Measurements from ENCODE around the gene TOMM34. TPM values are rescaled to one million over a fixed set of nuclear protein-coding genes. Genes with fewer than 3 reads are reported as not detected.

Gene TOMM34
- total RNA-seq, 1 experiment from 2014 or later, result 35.9 TPM

DNA sequence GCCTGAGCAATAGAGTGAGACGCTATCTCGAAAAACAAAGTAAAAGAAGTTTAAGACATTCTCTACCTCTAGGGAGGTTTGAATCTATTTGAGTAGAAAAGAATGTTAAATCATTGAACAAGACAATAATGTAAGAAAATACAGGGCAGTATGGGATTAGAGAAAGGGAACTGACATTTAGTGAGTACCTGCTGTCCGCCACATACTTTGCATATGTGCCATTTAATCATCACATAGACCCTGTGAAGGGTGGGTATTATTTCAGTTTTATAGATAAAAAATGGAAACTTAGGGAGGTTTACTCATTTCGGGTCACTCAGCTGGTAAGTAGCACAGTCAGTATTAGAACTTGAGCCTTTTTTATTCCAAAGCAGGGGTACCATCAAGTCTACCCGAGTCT is 37.5 kb upstream of the TOMM34 start:
- Mint-ChIP-seq H3K4me1 (peaks cover 5% of the 10 kb centered on the region), H3K27me3 (ENCODE audit: low read depth) (no peaks in the 10 kb centered on the region), H3K4me3 (no peak overlapping the region), H3K27ac (no peak overlapping the region), H3K9me3 (no peaks in the 10 kb centered on the region), H3K36me3 (peaks cover 61% of the 10 kb centered on the region)
- ChIA-PET CTCF (interaction anchor here (0.7 kb wide), 1 partner anchor 13 kb away, joined by 3 read pairs; no protein-coding TSS in a partner anchor), POLR2A (no interaction called here)
- DNase-seq (ENCODE audit: low spot score), result no peak
- ATAC-seq, result no peak
- TF ChIP-seq ZNF138 (CRISPR knock-in tag; conservative IDR thresholded peaks at IDR 0.05) (no peak), GRHL2 (CRISPR knock-in tag; IDR thresholded peaks at IDR 0.05; ENCODE audit: insufficient replicate concordance, severe bottlenecking) (no peak), ZNF263 (CRISPR knock-in tag; IDR thresholded peaks at IDR 0.05; ENCODE audit: low read depth) (no peak), KAT7 (CRISPR knock-in tag; IDR thresholded peaks at IDR 0.05; ENCODE audit: borderline replicate concordance) (no peak), SMAD4 (CRISPR knock-in tag; IDR thresholded peaks at IDR 0.05) (no peak), ZBTB21 (CRISPR knock-in tag; IDR thresholded peaks at IDR 0.05; ENCODE audit: borderline replicate concordance) (no peak), TEAD4 (CRISPR knock-in tag; IDR thresholded peaks at IDR 0.05) (no peak), FOXK1 (CRISPR knock-in tag; IDR thresholded peaks at IDR 0.05) (no peak), MXD4 (CRISPR knock-in tag; IDR thresholded peaks at IDR 0.05; ENCODE audit: borderline replicate concordance) (no peak), GABPB1 (CRISPR knock-in tag; IDR thresholded peaks at IDR 0.05) (no peak), TEAD1 (CRISPR knock-in tag; IDR thresholded peaks at IDR 0.05) (no peak), ELF4 (CRISPR knock-in tag; IDR thresholded peaks at IDR 0.05; ENCODE audit: low read depth) (no peak)
- TF ChIP-seq, protein P1, sequence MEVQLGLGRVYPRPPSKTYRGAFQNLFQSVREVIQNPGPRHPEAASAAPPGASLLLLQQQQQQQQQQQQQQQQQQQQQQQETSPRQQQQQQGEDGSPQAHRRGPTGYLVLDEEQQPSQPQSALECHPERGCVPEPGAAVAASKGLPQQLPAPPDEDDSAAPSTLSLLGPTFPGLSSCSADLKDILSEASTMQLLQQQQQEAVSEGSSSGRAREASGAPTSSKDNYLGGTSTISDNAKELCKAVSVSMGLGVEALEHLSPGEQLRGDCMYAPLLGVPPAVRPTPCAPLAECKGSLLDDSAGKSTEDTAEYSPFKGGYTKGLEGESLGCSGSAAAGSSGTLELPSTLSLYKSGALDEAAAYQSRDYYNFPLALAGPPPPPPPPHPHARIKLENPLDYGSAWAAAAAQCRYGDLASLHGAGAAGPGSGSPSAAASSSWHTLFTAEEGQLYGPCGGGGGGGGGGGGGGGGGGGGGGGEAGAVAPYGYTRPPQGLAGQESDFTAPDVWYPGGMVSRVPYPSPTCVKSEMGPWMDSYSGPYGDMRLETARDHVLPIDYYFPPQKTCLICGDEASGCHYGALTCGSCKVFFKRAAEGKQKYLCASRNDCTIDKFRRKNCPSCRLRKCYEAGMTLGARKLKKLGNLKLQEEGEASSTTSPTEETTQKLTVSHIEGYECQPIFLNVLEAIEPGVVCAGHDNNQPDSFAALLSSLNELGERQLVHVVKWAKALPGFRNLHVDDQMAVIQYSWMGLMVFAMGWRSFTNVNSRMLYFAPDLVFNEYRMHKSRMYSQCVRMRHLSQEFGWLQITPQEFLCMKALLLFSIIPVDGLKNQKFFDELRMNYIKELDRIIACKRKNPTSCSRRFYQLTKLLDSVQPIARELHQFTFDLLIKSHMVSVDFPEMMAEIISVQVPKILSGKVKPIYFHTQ (CRISPR knock-in tag; IDR thresholded peaks at IDR 0.05), result no peak
- TF ChIP-seq, protein P2, sequence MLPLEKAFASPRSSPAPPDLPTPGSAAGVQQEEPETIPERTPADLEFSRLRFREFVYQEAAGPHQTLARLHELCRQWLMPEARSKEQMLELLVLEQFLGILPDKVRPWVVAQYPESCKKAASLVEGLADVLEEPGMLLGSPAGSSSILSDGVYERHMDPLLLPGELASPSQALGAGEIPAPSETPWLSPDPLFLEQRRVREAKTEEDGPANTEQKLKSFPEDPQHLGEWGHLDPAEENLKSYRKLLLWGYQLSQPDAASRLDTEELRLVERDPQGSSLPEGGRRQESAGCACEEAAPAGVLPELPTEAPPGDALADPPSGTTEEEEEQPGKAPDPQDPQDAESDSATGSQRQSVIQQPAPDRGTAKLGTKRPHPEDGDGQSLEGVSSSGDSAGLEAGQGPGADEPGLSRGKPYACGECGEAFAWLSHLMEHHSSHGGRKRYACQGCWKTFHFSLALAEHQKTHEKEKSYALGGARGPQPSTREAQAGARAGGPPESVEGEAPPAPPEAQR (CRISPR knock-in tag; IDR thresholded peaks at IDR 0.05), result no peak
- TF ChIP-seq, protein P3, sequence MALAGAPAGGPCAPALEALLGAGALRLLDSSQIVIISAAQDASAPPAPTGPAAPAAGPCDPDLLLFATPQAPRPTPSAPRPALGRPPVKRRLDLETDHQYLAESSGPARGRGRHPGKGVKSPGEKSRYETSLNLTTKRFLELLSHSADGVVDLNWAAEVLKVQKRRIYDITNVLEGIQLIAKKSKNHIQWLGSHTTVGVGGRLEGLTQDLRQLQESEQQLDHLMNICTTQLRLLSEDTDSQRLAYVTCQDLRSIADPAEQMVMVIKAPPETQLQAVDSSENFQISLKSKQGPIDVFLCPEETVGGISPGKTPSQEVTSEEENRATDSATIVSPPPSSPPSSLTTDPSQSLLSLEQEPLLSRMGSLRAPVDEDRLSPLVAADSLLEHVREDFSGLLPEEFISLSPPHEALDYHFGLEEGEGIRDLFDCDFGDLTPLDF (CRISPR knock-in tag; IDR thresholded peaks at IDR 0.05), result no peak
- TF ChIP-seq, protein P4, sequence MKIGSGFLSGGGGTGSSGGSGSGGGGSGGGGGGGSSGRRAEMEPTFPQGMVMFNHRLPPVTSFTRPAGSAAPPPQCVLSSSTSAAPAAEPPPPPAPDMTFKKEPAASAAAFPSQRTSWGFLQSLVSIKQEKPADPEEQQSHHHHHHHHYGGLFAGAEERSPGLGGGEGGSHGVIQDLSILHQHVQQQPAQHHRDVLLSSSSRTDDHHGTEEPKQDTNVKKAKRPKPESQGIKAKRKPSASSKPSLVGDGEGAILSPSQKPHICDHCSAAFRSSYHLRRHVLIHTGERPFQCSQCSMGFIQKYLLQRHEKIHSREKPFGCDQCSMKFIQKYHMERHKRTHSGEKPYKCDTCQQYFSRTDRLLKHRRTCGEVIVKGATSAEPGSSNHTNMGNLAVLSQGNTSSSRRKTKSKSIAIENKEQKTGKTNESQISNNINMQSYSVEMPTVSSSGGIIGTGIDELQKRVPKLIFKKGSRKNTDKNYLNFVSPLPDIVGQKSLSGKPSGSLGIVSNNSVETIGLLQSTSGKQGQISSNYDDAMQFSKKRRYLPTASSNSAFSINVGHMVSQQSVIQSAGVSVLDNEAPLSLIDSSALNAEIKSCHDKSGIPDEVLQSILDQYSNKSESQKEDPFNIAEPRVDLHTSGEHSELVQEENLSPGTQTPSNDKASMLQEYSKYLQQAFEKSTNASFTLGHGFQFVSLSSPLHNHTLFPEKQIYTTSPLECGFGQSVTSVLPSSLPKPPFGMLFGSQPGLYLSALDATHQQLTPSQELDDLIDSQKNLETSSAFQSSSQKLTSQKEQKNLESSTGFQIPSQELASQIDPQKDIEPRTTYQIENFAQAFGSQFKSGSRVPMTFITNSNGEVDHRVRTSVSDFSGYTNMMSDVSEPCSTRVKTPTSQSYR (CRISPR knock-in tag; IDR thresholded peaks at IDR 0.05), result no peak
- TF ChIP-seq, protein P5, sequence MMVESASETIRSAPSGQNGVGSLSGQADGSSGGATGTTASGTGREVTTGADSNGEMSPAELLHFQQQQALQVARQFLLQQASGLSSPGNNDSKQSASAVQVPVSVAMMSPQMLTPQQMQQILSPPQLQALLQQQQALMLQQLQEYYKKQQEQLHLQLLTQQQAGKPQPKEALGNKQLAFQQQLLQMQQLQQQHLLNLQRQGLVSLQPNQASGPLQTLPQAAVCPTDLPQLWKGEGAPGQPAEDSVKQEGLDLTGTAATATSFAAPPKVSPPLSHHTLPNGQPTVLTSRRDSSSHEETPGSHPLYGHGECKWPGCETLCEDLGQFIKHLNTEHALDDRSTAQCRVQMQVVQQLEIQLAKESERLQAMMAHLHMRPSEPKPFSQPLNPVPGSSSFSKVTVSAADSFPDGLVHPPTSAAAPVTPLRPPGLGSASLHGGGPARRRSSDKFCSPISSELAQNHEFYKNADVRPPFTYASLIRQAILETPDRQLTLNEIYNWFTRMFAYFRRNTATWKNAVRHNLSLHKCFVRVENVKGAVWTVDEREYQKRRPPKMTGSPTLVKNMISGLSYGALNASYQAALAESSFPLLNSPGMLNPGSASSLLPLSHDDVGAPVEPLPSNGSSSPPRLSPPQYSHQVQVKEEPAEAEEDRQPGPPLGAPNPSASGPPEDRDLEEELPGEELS (CRISPR knock-in tag; IDR thresholded peaks at IDR 0.05), result no peak
- TF ChIP-seq, protein P6, sequence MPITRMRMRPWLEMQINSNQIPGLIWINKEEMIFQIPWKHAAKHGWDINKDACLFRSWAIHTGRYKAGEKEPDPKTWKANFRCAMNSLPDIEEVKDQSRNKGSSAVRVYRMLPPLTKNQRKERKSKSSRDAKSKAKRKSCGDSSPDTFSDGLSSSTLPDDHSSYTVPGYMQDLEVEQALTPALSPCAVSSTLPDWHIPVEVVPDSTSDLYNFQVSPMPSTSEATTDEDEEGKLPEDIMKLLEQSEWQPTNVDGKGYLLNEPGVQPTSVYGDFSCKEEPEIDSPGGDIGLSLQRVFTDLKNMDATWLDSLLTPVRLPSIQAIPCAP (CRISPR knock-in tag; IDR thresholded peaks at IDR 0.05), result no peak
- TF ChIP-seq, protein P7, sequence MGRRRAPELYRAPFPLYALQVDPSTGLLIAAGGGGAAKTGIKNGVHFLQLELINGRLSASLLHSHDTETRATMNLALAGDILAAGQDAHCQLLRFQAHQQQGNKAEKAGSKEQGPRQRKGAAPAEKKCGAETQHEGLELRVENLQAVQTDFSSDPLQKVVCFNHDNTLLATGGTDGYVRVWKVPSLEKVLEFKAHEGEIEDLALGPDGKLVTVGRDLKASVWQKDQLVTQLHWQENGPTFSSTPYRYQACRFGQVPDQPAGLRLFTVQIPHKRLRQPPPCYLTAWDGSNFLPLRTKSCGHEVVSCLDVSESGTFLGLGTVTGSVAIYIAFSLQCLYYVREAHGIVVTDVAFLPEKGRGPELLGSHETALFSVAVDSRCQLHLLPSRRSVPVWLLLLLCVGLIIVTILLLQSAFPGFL (CRISPR knock-in tag; IDR thresholded peaks at IDR 0.05; ENCODE audit: borderline replicate concordance), result no peak
- TF ChIP-seq, protein P8, sequence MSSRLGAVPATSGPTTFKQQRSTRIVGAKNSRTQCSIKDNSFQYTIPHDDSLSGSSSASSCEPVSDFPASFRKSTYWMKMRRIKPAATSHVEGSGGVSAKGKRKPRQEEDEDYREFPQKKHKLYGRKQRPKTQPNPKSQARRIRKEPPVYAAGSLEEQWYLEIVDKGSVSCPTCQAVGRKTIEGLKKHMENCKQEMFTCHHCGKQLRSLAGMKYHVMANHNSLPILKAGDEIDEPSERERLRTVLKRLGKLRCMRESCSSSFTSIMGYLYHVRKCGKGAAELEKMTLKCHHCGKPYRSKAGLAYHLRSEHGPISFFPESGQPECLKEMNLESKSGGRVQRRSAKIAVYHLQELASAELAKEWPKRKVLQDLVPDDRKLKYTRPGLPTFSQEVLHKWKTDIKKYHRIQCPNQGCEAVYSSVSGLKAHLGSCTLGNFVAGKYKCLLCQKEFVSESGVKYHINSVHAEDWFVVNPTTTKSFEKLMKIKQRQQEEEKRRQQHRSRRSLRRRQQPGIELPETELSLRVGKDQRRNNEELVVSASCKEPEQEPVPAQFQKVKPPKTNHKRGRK (CRISPR knock-in tag; IDR thresholded peaks at IDR 0.05; ENCODE audit: borderline replicate concordance), result no peak
